C4-2B (cell line): Measurements from ENCODE around the gene GATA5.

Experiments used
- ZFX ChIP-seq: fragments of 450-650 bp; IDR thresholded peaks from 2 replicates; pipeline ENCODE4 v1.6.1; 2017
- TF ChIP-seq, protein P1 (sequence below): fragments of 450-650 bp; conservative IDR thresholded peaks from 2 replicates; pipeline ENCODE4 v1.5.1; 2017; ENCODE audit warnings: mild to moderate bottlenecking

DNA sequence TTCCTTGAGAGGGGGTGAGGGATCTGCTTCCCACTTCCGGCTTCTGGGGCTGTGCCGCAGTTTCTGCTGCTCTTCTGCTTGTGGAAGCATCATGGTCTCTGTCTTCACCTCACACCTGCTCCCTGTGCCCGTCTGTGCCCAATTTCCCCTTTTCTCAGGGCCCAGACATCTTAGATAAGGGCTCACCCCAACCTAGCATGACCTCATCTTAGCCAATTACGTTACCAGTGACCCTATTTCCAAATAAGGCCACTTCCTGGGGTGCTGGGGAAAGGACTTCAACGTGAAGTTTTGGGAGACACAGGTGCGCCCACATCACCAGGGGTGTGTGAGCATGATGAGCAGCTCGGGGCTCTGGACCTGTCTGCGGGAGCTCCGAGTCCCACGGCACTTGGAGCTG lies 27.8 kb downstream of the GATA5 start:
- TF ChIP-seq, protein P1, sequence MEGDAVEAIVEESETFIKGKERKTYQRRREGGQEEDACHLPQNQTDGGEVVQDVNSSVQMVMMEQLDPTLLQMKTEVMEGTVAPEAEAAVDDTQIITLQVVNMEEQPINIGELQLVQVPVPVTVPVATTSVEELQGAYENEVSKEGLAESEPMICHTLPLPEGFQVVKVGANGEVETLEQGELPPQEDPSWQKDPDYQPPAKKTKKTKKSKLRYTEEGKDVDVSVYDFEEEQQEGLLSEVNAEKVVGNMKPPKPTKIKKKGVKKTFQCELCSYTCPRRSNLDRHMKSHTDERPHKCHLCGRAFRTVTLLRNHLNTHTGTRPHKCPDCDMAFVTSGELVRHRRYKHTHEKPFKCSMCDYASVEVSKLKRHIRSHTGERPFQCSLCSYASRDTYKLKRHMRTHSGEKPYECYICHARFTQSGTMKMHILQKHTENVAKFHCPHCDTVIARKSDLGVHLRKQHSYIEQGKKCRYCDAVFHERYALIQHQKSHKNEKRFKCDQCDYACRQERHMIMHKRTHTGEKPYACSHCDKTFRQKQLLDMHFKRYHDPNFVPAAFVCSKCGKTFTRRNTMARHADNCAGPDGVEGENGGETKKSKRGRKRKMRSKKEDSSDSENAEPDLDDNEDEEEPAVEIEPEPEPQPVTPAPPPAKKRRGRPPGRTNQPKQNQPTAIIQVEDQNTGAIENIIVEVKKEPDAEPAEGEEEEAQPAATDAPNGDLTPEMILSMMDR = no peak
- TF ChIP-seq ZFX = no peak
